ENCODE data around the gene LTF.

Gene LTF

DNA sequence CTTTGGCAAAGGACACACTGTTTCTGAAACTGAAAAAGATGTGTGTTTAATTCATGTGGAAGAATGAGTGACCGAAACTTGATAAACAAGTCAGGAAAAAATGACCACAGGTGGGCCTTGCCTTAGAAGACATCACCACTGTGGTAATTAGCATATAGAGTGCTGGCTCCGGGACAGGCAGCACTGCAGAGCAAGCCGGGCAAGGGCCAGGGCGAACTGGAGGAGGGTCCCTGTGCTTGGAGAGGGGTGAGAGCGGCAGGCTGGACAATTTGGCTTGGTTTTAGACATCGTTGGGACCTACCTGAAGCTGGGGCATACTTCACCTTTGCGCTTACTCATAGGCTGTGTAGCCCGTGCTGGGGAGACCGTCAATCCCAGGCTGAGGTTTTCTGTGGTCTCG, 41.2 kb upstream of the LTF start:
- ChIA-PET POLR2A (no interaction called here), CTCF (interaction anchor here (0.6 kb wide), 1 partner anchor 188 kb away, joined by 3 read pairs; no protein-coding TSS in a partner anchor)
- TF ChIP-seq ZBTB44 (tag by site-specific recombination; IDR thresholded peaks at IDR 0.05) = no peak
- no peak for TF ChIP-seq WT1 (tag by site-specific recombination; IDR thresholded peaks at IDR 0.05)
- no peak for TF ChIP-seq ZNF549 (tag by site-specific recombination; IDR thresholded peaks at IDR 0.05)
- no peak for TF ChIP-seq TCF7L2 (IDR thresholded peaks at IDR 0.05; ENCODE audit: borderline replicate concordance, low read depth, low read length)
- TF ChIP-seq ZNF423 (tag by site-specific recombination; IDR thresholded peaks at IDR 0.05) = no peak
- no peak for TF ChIP-seq KLF9 (tag by site-specific recombination; IDR thresholded peaks at IDR 0.05; ENCODE audit: low read depth)
- H3K27ac ChIP-seq (ENCODE audit: extremely low read depth, low read depth, low read length) = no peak overlapping the region
- no peaks in the 10 kb centered on the region for H3K36me3 ChIP-seq (ENCODE audit: control insufficient read depth in 2 of 2, insufficient read depth in 1 of 2, low read length in 2 of 2)
- no peaks in the 10 kb centered on the region for H3K9me3 ChIP-seq (ENCODE audit: control insufficient read depth, insufficient read depth, low read depth, low read length)
- H3K4me3 ChIP-seq (ENCODE audit: low read depth, low read length) = no peak overlapping the region
- no peaks in the 10 kb centered on the region for H3K4me1 ChIP-seq (ENCODE audit: control insufficient read depth, insufficient read depth, low read length)

GRCh38 chr3:46504789-46505188, 40.1 kb upstream of the LTF start:
- H3K4me1 ChIP-seq (ENCODE audit: control insufficient read depth, insufficient read depth, low read length) = no peaks in the 10 kb centered on the region
- no peaks in the 10 kb centered on the region for H3K36me3 ChIP-seq (ENCODE audit: control insufficient read depth in 2 of 2, insufficient read depth in 1 of 2, low read length in 2 of 2)
- H3K4me3 ChIP-seq (ENCODE audit: low read depth, low read length) = no peak overlapping the region
- H3K27ac ChIP-seq (ENCODE audit: extremely low read depth, low read depth, low read length) = no peak overlapping the region
- H3K9me3 ChIP-seq (ENCODE audit: control insufficient read depth, insufficient read depth, low read depth, low read length) = no peaks in the 10 kb centered on the region
- POLR2A ChIA-PET = no interaction called here
- TF ChIP-seq ZNF37A (tag by site-specific recombination; IDR thresholded peaks at IDR 0.05) (no peak), ZNF324 (tag by site-specific recombination; IDR thresholded peaks at IDR 0.05) (no peak), ZNF548 (tag by site-specific recombination; IDR thresholded peaks at IDR 0.05) (no peak), EGR2 (tag by site-specific recombination; IDR thresholded peaks at IDR 0.05; ENCODE audit: low read depth) (no peak), TSHZ1 (tag by site-specific recombination; IDR thresholded peaks at IDR 0.05; ENCODE audit: borderline replicate concordance) (no peak), ZNF239 (tag by site-specific recombination; IDR thresholded peaks at IDR 0.05) (no peak), ZNF248 (tag by site-specific recombination; IDR thresholded peaks at IDR 0.05) (no peak), SP3 (tag by site-specific recombination; IDR thresholded peaks at IDR 0.05) (no peak), ZNF174 (tag by site-specific recombination; IDR thresholded peaks at IDR 0.05) (no peak), ZNF654 (tag by site-specific recombination; IDR thresholded peaks at IDR 0.05; ENCODE audit: low read depth) (no peak), GFI1B (tag by site-specific recombination; IDR thresholded peaks at IDR 0.05) (no peak), SP7 (tag by site-specific recombination; IDR thresholded peaks at IDR 0.05) (no peak), GLIS2 (tag by site-specific recombination; IDR thresholded peaks at IDR 0.05) (no peak), ZNF423 (tag by site-specific recombination; IDR thresholded peaks at IDR 0.05) (no peak), ZNF391 (tag by site-specific recombination; IDR thresholded peaks at IDR 0.05; ENCODE audit: borderline replicate concordance, low read depth) (no peak), ZFP69B (tag by site-specific recombination; IDR thresholded peaks at IDR 0.05) (no peak), TRIM28 (IDR thresholded peaks at IDR 0.05; ENCODE audit: borderline replicate concordance, low read length) (no peak), ZNF544 (tag by site-specific recombination; IDR thresholded peaks at IDR 0.05) (no peak)
- TF ChIP-seq, protein P1, sequence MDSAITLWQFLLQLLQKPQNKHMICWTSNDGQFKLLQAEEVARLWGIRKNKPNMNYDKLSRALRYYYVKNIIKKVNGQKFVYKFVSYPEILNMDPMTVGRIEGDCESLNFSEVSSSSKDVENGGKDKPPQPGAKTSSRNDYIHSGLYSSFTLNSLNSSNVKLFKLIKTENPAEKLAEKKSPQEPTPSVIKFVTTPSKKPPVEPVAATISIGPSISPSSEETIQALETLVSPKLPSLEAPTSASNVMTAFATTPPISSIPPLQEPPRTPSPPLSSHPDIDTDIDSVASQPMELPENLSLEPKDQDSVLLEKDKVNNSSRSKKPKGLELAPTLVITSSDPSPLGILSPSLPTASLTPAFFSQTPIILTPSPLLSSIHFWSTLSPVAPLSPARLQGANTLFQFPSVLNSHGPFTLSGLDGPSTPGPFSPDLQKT (IDR thresholded peaks at IDR 0.05; ENCODE audit: borderline replicate concordance, low read depth, low read length) = no peak
- CTCF ChIA-PET = no interaction called here
